ENCODE measurements around the gene PPP1R27.
A peak's percentile ranks its signal among the peaks of the same experiment; 100 is the strongest.

Gene PPP1R27

DNA sequence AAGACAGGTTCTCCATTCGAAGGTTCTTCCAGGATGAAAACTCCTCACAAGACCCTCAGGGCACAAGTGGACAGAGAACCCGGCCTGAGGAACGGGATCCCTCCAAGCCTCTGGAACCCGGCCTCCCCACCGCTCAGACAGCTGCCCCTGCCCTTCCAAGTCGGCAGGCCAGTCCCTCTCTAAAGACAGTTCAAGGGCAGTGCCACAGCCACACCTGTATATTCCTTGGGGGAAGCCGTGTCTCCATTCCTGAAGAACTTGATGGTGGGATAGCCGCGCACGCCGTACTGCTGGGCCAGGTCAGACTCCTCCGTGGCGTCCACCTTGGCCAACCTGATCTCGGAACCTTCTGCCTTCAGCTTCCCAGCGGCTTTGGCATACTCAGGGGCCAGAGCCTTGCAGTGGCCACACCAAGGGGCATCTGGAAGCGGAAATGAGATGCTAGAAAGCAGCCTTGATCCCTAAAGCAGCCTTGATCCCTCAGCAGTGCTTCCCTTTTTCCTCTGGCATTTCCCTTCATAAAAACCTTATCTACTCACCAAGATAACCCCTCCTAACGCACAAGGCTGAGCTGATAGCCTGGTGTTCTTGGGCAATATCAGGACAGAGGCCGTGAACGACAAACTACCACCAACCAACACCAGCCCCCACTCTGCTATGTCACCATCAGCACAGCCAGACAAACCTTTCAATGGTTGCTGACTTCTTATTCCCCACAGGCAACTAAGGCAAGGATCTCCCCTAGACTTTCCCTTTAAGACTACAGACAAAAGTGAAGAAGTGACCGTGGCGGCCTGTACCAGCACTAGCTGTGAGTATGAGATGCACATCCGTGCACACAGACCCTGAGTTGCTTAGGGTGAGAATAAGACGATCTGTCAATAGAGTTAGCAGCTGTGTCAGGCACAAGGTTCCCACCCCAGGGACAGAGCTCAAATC is 24.4 kb upstream of the PPP1R27 start:
- peak overlapping the region; percentile 96 for H3K4me3 ChIP-seq (ENCODE audit: low read depth, low read length)
- TF ChIP-seq, protein P1, sequence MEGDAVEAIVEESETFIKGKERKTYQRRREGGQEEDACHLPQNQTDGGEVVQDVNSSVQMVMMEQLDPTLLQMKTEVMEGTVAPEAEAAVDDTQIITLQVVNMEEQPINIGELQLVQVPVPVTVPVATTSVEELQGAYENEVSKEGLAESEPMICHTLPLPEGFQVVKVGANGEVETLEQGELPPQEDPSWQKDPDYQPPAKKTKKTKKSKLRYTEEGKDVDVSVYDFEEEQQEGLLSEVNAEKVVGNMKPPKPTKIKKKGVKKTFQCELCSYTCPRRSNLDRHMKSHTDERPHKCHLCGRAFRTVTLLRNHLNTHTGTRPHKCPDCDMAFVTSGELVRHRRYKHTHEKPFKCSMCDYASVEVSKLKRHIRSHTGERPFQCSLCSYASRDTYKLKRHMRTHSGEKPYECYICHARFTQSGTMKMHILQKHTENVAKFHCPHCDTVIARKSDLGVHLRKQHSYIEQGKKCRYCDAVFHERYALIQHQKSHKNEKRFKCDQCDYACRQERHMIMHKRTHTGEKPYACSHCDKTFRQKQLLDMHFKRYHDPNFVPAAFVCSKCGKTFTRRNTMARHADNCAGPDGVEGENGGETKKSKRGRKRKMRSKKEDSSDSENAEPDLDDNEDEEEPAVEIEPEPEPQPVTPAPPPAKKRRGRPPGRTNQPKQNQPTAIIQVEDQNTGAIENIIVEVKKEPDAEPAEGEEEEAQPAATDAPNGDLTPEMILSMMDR (IDR thresholded peaks at IDR 0.05; ENCODE audit: low read depth, low read length): no peak

DNA sequence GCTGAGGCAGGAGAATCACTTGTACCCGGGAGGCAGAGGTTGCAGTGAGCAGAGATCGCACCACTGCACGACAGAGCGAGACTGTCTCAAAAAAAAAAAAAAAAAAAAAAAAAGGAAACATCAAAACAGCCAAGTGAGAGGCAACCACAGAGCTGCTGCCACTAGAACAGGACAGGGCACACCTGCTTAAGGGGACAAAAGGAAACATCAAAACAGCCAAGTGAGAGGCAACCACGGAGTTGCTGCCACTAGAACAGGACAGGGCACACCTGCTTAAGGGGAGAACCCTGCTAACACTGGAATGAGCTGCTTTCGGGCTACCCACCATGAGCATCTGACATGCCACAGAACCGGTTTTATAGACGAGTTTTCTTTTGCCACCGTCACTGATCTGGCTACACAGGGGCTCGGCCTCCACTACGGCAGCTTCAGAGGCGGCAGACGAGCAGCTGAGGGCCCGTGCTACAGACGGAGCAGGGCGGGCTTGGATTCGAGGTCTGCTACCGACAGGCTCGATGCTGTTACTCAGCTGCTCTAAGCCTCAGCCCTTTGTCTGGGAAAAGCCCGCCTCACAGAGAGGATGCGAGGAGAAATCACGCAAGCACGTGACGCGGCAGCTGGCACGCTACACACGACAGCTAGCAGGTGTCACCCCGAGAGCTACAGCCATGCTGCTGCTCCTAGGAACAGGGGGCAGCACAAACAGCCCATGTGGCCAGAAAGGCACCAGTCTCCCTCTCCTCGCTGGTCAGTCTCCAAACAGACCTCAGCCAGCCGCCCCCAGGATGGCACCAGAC is 23.5 kb upstream of the PPP1R27 start:
- TF ChIP-seq, protein P1 (IDR thresholded peaks at IDR 0.05; ENCODE audit: low read depth, low read length): no peak
- H3K4me3 ChIP-seq (ENCODE audit: low read depth, low read length): peak overlapping the region; percentile 96

DNA sequence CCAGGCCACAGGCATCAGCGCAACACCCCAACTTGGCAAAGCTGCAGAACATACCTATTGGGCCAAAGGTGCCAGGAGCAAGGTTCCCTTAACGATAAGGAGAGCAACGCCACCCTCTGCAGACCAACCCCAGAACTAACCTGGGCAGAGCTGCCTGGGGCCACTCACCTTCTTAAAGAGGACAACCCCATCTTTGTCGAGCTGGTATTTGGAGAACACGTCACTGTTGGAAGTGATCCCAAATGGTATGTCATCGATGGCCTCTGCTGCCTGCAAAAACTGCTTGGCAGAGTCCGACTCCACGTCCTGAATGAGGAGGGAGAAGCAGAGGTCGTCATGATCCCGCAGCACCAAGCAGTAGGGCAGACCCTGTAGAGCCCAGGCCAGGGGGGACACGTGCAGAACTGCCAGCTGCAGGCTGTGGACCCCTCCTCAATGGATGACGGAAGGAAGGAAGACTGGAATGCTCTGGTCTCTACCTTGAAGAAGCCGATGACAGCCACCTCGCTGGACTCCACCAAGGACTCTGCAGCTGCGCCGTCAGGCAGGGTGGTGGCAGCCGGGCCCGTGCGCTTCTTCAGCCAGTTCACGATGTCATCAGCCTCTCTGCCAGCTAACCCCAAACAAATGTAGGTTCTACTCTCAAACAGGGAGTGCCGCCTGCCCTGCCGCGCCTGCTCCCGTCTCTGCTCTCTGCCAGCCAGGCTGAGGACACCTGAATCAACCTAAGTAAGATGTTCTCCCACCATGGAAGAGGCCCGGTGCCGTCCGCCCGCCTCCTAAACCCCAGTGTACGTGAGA is 20.3 kb upstream of the PPP1R27 start:
- no peak overlapping the region for H3K4me3 ChIP-seq (ENCODE audit: low read depth, low read length)
- TF ChIP-seq, protein P1 (IDR thresholded peaks at IDR 0.05; ENCODE audit: low read depth, low read length): no peak

DNA sequence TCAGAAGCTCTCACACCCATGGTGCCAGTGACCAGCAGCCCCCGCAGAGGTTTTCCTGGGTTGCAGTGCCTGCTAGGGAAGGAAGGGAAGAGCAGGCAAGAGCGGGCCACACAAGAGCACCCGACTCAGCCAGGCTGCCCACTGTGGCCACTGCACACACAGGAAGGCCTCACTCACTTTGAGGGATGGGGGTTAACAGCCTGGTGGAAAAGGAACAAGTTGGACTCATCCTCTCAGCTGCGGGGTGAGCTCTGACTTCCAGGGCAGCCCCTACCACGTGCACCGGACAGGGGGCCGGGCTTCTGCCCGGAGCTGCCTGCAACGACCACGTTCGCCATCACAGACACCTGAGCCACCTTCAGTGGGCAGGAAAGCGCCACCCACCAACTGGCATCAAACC is 17.4 kb upstream of the PPP1R27 start:
- TF ChIP-seq, protein P1 (IDR thresholded peaks at IDR 0.05; ENCODE audit: low read depth, low read length): no peak

DNA sequence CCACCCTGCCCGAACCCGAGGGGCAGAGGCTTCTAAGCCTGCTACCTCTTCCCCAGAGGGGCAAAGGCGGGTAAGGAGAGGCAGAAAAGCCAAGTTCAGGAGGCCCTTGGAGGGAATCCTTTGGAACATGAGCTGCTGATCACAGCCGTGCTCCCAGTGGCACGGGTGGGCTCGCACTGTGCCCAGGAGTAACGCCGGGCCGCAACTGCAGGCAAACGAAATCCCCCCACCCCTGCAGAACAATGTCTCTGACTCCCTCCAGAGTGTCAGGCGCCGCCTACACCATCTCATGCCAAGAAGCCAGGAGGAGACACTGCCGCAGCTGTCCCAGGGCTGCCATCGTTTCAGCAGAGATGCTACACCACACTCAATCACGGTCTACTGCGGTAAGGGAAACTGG is 16.6 kb upstream of the PPP1R27 start:
- TF ChIP-seq, protein P1 (IDR thresholded peaks at IDR 0.05; ENCODE audit: low read depth, low read length): no peak
- no peak overlapping the region for H3K4me3 ChIP-seq (ENCODE audit: low read depth, low read length)

More for the DNA sequence above, 17.4 kb upstream of the PPP1R27 start:
- no peak overlapping the region for H3K4me3 ChIP-seq (ENCODE audit: low read depth, low read length)

DNA sequence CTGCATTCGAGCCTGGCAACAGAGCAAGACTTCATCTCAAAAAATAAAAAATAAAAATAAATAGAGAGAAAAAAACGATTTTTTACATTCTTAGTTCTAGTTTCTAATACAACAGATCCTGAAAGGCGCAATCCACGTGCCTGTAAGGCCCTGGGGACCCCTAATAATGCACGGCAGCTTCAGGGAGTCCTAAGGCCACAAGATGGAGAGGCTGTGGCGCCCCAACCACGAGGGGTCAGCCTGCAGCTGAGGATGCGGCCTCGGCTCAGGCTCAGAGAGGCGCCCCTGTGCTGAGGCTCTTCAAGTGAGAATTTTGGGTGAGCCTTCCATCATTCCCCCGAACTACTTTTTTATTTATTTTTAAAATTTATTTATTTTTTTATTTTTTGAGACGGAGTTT is 14.6 kb upstream of the PPP1R27 start:
- TF ChIP-seq, protein P1 (IDR thresholded peaks at IDR 0.05; ENCODE audit: low read depth, low read length): no peak
- H3K4me3 ChIP-seq (ENCODE audit: low read depth, low read length): no peak overlapping the region
